ENCODE measurements around the gene ETV3L.

GRCh38 chr1:157086299-157086698 lies 13.3 kb downstream of the ETV3L start:
- TF ChIP-seq CTCF (IDR thresholded peaks at IDR 0.05) (no peak), POLR2A (IDR thresholded peaks at IDR 0.05) (no peak)

Measured in transverse colon (tissue), 3 donors.